Kidney (tissue), 14 donors: ENCODE results near the gene FIGLA. TPM values are rescaled to one million over a fixed set of nuclear protein-coding genes. Genes with fewer than 3 reads are reported as not detected.

ENCODE experiments used
- DNase-seq, 5 donors: peaks; one replicate each; pipeline ENCODE4 v3.0.0-alpha.2; 2013 to 2020
- FAIRE-seq: peaks from 2 replicates; lab custom pipeline; 2012; peaks lifted over from hg19 to GRCh38; lab: Jason Lieb, UNC
- H3K27ac ChIP-seq, 2 donors: one replicate each; pipeline ENCODE4 v1.7.0; 2013; ENCODE audit warnings: low read depth in 2 of 2, low read length in 2 of 2, inconsistent platforms in 1 of 2
- H3K27me3 ChIP-seq: one replicate; pipeline ENCODE4 v1.7.1; 2013; ENCODE audit warnings: low read length, inconsistent platforms; ENCODE audit not compliant: control insufficient read depth, insufficient read depth
- H3K36me3 ChIP-seq, 3 donors: one replicate each; pipeline versions ENCODE4 v1.7.0 to v1.7.1; 2013; ENCODE audit warnings: low read length in 3 of 3, control low read depth in 1 of 3, inconsistent platforms in 1 of 3; ENCODE audit not compliant: insufficient read depth in 3 of 3, control insufficient read depth in 2 of 3
- H3K4me1 ChIP-seq, 3 donors: one replicate each; pipeline versions ENCODE4 v1.7.0 to v1.7.1; 2013; ENCODE audit warnings: low read length in 3 of 3, inconsistent platforms in 1 of 3, low read depth in 1 of 3; ENCODE audit not compliant: control insufficient read depth in 2 of 3, insufficient read depth in 2 of 3
- H3K4me3 ChIP-seq, 3 donors: one replicate each; pipeline versions ENCODE4 v1.7.0 to v1.8.1; 2013; ENCODE audit warnings: low read length in 3 of 3, control low read depth in 1 of 3, inconsistent platforms in 1 of 3
- H3K9ac ChIP-seq, 3 donors: one replicate each; pipeline versions ENCODE4 v1.7.0 to v1.7.1; 2013; ENCODE audit warnings: low read length in 3 of 3, control low read depth in 1 of 3, inconsistent platforms in 1 of 3
- H3K9me3 ChIP-seq, 3 donors: one replicate each; pipeline versions ENCODE4 v1.7.0 to v1.7.1; 2013; ENCODE audit warnings: low read length in 3 of 3, control low read depth in 1 of 3, inconsistent platforms in 1 of 3; ENCODE audit not compliant: control insufficient read depth in 2 of 3, insufficient read depth in 1 of 3
- intact Hi-C: fragments of 100-400 bp; cut with DNase I; formaldehyde crosslinking; loops from one replicate; pipeline ENCODE4 v1.11.1; 2022
- polyA plus RNA-seq: library from polyadenylated mRNA; stranded (reverse); fragments of 350-450 nt; fragmentation: Illumina TruSeq; extraction: RNeasy Lipid Tissue Mini Kit (QIAGEN cat#74804); gene quantifications from one replicate; pipeline ENCODE4 v1.2.3, GENCODE V29; 2014; ENCODE audit warnings: low read depth, low replicate concordance; ENCODE audit not compliant: insufficient read depth
- total RNA-seq: library from RNA; stranded (reverse); fragmentation: NEBNext Ultra II Directional; extraction: Animal tissue kit (Norgen Biotek cat#: 25700); gene quantifications from one replicate; pipeline ENCODE4 v1.2.1, GENCODE V29; 2021
- TF ChIP-seq, protein P1 (sequence below): IDR thresholded peaks from 3 replicates; pipeline ENCODE4 v1.5.1; 2012; ENCODE audit warnings: mild to moderate bottlenecking, moderate library complexity, borderline replicate concordance; ENCODE audit not compliant: insufficient read depth; ENCODE audit errors: extremely low read depth
- donor health status: control.
- donor health status: control.
- donor health status: control.
- donor health status: control.
- donor health status: control.
- donor health status: DM: yes; HTN: yes; CAD: no.
- donor health status: Normal renal cell carcinoma (clear cell type).

FIGLA gene
- total and polyA plus RNA-seq, 2 donors from 2014 or later = not detected

DNA sequence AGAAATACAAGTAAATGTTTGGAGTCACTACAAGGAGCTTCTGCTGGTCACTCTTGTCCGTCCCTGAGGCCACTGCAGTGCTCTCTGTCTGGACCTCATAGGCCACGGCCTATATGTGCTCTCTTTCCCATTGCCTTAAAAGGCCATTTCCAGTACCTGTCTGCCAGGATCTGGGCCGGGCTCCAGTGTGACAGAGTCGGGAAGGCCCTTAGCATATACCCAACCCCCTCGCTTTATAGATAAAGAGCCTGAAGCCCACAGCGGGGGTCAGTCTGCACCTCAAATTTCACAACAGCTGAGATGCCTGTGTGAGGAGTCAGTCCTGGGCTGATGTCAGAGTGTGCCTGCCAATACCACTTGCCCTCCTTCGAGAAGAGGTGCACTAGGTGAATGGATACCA lies 62.3 kb downstream of the FIGLA start:
- no peaks in the 10 kb centered on the region for H3K36me3 ChIP-seq
- no peak overlapping the region for H3K27ac ChIP-seq
- H3K9ac ChIP-seq = no peak overlapping the region
- no peaks in the 10 kb centered on the region for H3K9me3 ChIP-seq
- no peak for DNase-seq
- no peaks in the 10 kb centered on the region for H3K27me3 ChIP-seq
- TF ChIP-seq, protein P1, sequence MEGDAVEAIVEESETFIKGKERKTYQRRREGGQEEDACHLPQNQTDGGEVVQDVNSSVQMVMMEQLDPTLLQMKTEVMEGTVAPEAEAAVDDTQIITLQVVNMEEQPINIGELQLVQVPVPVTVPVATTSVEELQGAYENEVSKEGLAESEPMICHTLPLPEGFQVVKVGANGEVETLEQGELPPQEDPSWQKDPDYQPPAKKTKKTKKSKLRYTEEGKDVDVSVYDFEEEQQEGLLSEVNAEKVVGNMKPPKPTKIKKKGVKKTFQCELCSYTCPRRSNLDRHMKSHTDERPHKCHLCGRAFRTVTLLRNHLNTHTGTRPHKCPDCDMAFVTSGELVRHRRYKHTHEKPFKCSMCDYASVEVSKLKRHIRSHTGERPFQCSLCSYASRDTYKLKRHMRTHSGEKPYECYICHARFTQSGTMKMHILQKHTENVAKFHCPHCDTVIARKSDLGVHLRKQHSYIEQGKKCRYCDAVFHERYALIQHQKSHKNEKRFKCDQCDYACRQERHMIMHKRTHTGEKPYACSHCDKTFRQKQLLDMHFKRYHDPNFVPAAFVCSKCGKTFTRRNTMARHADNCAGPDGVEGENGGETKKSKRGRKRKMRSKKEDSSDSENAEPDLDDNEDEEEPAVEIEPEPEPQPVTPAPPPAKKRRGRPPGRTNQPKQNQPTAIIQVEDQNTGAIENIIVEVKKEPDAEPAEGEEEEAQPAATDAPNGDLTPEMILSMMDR = no peak
- no peak overlapping the region for H3K4me3 ChIP-seq
- no peak for FAIRE-seq
- intact Hi-C loops = no loop called here
- no peaks in the 10 kb centered on the region for H3K4me1 ChIP-seq

Other genes with a start within 250 kb of the FIGLA start
- 30.8 TPM for gene TGFA, start 236.8 kb downstream of the FIGLA start, total RNA-seq
- gene TGFA, start 236.8 kb downstream of the FIGLA start, polyA plus RNA-seq = 8.3 TPM
- 2.9 TPM for gene ADD2, start 22.4 kb downstream of the FIGLA start, total RNA-seq
- gene ADD2, start 22.4 kb downstream of the FIGLA start, polyA plus RNA-seq = not detected
- gene CLEC4F, start 30.0 kb upstream of the FIGLA start, total RNA-seq = 0.72 TPM
- not detected for gene CLEC4F, start 30.0 kb upstream of the FIGLA start, polyA plus RNA-seq
- 0.66 TPM for gene CD207, start 45.2 kb upstream of the FIGLA start, total RNA-seq
- gene CD207, start 45.2 kb upstream of the FIGLA start, polyA plus RNA-seq = not detected
- gene VAX2, start 109.9 kb upstream of the FIGLA start, total RNA-seq = 2.6 TPM
- 0.71 TPM for gene VAX2, start 109.9 kb upstream of the FIGLA start, polyA plus RNA-seq
- 37.9 TPM for gene ATP6V1B1, start 145.3 kb upstream of the FIGLA start, total RNA-seq
- gene ATP6V1B1, start 145.3 kb upstream of the FIGLA start, polyA plus RNA-seq = 400 TPM
- 1.3 TPM for gene ANKRD53, start 188.0 kb upstream of the FIGLA start, total RNA-seq
- gene ANKRD53, start 188.0 kb upstream of the FIGLA start, polyA plus RNA-seq = 2.1 TPM
- 56.1 TPM for gene TEX261, start 204.2 kb upstream of the FIGLA start, total RNA-seq
- gene TEX261, start 204.2 kb upstream of the FIGLA start, polyA plus RNA-seq = 35.9 TPM